H1 (cell line): ENCODE results near the gene TMUB2.

Experiments
- CHD2 ChIP-seq: IDR thresholded peaks from 2 replicates; pipeline ENCODE4 v1.6.1; 2012; ENCODE audit warnings: low read length, improper control_type of control experiment
- TF ChIP-seq, protein P1 (sequence below), 3 experiments: IDR thresholded peaks; 1 replicate in 2 of 3; 2 replicates in 1 of 3; pipeline versions ENCODE4 v1.5.1 to v1.6.1; 2011; ENCODE audit warnings: low read length in 3 of 3, mild to moderate bottlenecking in 3 of 3, inconsistent platforms in 2 of 3, low read depth in 1 of 3, moderate library complexity in 1 of 3; ENCODE audit not compliant: insufficient read depth in 1 of 3; ENCODE audit errors: control extremely low read depth in 1 of 3

GRCh38 chr17:44232061-44232460, 45.3 kb downstream of the TMUB2 start:
- no peak for TF ChIP-seq CHD2
- TF ChIP-seq, protein P1, sequence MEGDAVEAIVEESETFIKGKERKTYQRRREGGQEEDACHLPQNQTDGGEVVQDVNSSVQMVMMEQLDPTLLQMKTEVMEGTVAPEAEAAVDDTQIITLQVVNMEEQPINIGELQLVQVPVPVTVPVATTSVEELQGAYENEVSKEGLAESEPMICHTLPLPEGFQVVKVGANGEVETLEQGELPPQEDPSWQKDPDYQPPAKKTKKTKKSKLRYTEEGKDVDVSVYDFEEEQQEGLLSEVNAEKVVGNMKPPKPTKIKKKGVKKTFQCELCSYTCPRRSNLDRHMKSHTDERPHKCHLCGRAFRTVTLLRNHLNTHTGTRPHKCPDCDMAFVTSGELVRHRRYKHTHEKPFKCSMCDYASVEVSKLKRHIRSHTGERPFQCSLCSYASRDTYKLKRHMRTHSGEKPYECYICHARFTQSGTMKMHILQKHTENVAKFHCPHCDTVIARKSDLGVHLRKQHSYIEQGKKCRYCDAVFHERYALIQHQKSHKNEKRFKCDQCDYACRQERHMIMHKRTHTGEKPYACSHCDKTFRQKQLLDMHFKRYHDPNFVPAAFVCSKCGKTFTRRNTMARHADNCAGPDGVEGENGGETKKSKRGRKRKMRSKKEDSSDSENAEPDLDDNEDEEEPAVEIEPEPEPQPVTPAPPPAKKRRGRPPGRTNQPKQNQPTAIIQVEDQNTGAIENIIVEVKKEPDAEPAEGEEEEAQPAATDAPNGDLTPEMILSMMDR (IDR thresholded peaks at IDR 0.05; ENCODE audit: control extremely low read depth in 1 of 3, insufficient read depth in 1 of 3, low read depth in 1 of 3, low read length in 3 of 3): no peak
